HG03571 (cell line): ENCODE data around the gene PRMT1.
A peak's percentile ranks its signal among the peaks of the same experiment; 100 is the strongest.

Source experiments
- ATAC-seq: cut with Tn5 transposase; IDR thresholded peaks from one replicate; pipeline ENCODE4 v1.9.1; 2021; ENCODE audit not compliant: unreplicated experiment

Gene PRMT1

GRCh38 chr19:49651029-49651819, 25.8 kb upstream of the PRMT1 start:
- no peak for ATAC-seq

- no peak for ATAC-seq
These were observed 25.1 kb upstream of the PRMT1 start for GRCh38 chr19:49651820-49652550.

- ATAC-seq: no peak
These were observed 24.3 kb upstream of the PRMT1 start for GRCh38 chr19:49652551-49653465.

GRCh38 chr19:49653466-49653806, 23.6 kb upstream of the PRMT1 start:
- no peak for ATAC-seq

GRCh38 chr19:49654581-49654980, 22.5 kb upstream of the PRMT1 start:
- no peak for ATAC-seq

GRCh38 chr19:49655570-49656455, 21.3 kb upstream of the PRMT1 start:
- no peak for ATAC-seq

GRCh38 chr19:49656456-49657109, 20.5 kb upstream of the PRMT1 start:
- ATAC-seq: no peak

GRCh38 chr19:49657493-49658138, 19.5 kb upstream of the PRMT1 start:
- no peak for ATAC-seq

- ATAC-seq: no peak
These were observed 18.9 kb upstream of the PRMT1 start for GRCh38 chr19:49658139-49658517.

GRCh38 chr19:49658566-49659442, 18.3 kb upstream of the PRMT1 start:
- ATAC-seq: no peak

GRCh38 chr19:49660338-49660961, 16.6 kb upstream of the PRMT1 start:
- ATAC-seq: no peak

GRCh38 chr19:49662011-49662410, 15.1 kb upstream of the PRMT1 start:
- ATAC-seq: no peak

- ATAC-seq: no peak
These were observed 13.8 kb upstream of the PRMT1 start for GRCh38 chr19:49663224-49663623.

- no peak for ATAC-seq
These were observed 12.7 kb upstream of the PRMT1 start for GRCh38 chr19:49664171-49665035.

GRCh38 chr19:49665036-49665350, 12.1 kb upstream of the PRMT1 start:
- ATAC-seq: no peak

GRCh38 chr19:49665351-49666119, 11.5 kb upstream of the PRMT1 start, which contains the start of the genes BCL2L12 and IRF3:
Gene BCL2L12 (plus strand): TSS chr19:49665933. CDS start chr19:49666693, 760 bp downstream.
Gene IRF3 (minus strand): TSS chr19:49665857. CDS start chr19:49664838, 1,019 bp downstream.
- peak; percentile 72 for ATAC-seq
